Heart left ventricle (tissue), 16 donors: ENCODE measurements around the gene HOXA2. TPM values are rescaled to one million over a fixed set of nuclear protein-coding genes. Genes with fewer than 3 reads are reported as not detected.

Source experiments
- ATAC-seq, 4 donors: fragments of 200-7000 bp; cut with Tn5 transposase; one replicate each; pipeline ENCODE4 v1.9.1; 2020 to 2022; ENCODE audit warnings: moderate library complexity in 4 of 4, mild to moderate bottlenecking in 3 of 4, moderate number of reproducible peaks in 1 of 4
- DNase-seq, 5 donors: peaks; one replicate each; pipeline ENCODE4 v3.0.0-alpha.2; 2020
- H3K27ac ChIP-seq, 12 donors: fragments of 200-600 bp; sonication (generic) in 4 of 12; one replicate each; pipeline versions ENCODE4 v1.5.0 to v1.8.0; 2016 to 2022; ENCODE audit warnings: mild to moderate bottlenecking in 2 of 12
- H3K27me3 ChIP-seq, 9 donors: fragments of 200-600 bp; sonication (generic) in 2 of 9; one replicate each; pipeline versions ENCODE4 v1.5.1 to v1.8.0; 2016 to 2022; ENCODE audit warnings: mild to moderate bottlenecking in 3 of 9
- H3K36me3 ChIP-seq, 9 donors: fragments of 200-600 bp; sonication (generic) in 2 of 9; one replicate each; pipeline versions ENCODE4 v1.5.0 to v1.8.0; 2018 to 2022; ENCODE audit warnings: mild to moderate bottlenecking in 2 of 9
- H3K4me1 ChIP-seq, 12 donors: fragments of 200-600 bp; sonication (generic) in 4 of 12; one replicate each; pipeline versions ENCODE4 v1.5.0 to v1.8.0; 2016 to 2022; ENCODE audit warnings: mild to moderate bottlenecking in 3 of 12
- H3K4me3 ChIP-seq, 12 donors: fragments of 200-600 bp; sonication (generic) in 4 of 12; one replicate each; pipeline versions ENCODE4 v1.5.0 to v1.8.0; 2017 to 2022; ENCODE audit warnings: mild to moderate bottlenecking in 9 of 12, moderate library complexity in 4 of 12
- H3K9me3 ChIP-seq, 12 donors: fragments of 200-600 bp; sonication (generic) in 4 of 12; one replicate each; pipeline versions ENCODE4 v1.5.0 to v1.8.0; 2016 to 2022; ENCODE audit warnings: mild to moderate bottlenecking in 1 of 12
- CTCF ChIP-seq, 12 donors: fragments of 200-600 bp; sonication (generic) in 4 of 12; IDR thresholded peaks; one replicate each; pipeline versions ENCODE4 v1.5.0 to v1.8.0; 2018 to 2022; ENCODE audit warnings: antibody characterized with exemption in 12 of 12, mild to moderate bottlenecking in 5 of 12
- POLR2A ChIP-seq, 2 donors: fragments of 450-650 bp; IDR thresholded peaks; one replicate each; pipeline ENCODE4 v1.6.1; 2017; ENCODE audit warnings: antibody characterized with exemption in 2 of 2, mild to moderate bottlenecking in 2 of 2, moderate library complexity in 2 of 2
- WGBS, 4 donors: extraction: QIAGEN DNeasy Blood & Tissue Kit in 2 of 4; methylation state at CpG; one replicate each; pipeline versions ENCODE4 v1.1.5 to v1.1.7; 2013 to 2018; 5-methylcytosine and 5-hydroxymethylcytosine counted together
- intact Hi-C, 10 donors: fragments of 100-400 bp; cut with DNase I; formaldehyde crosslinking; loops; one replicate each; pipeline versions ENCODE4 v1.11.1 to v1.14.2; 2022
- polyA plus RNA-seq, 2 donors: library from polyadenylated mRNA; stranded (reverse); fragments of 200-250 nt; gene quantifications; one replicate each; pipeline ENCODE4 v1.2.3, GENCODE V29; 2013
- total RNA-seq, 9 donors: library from RNA; depleted of rRNA in 2 of 9; stranded (reverse); fragments of >200 nt in 2 of 9; fragmentation: NEBNext Ultra II Directional in 3 of 9; extraction: Animal tissue kit (Norgen Biotek cat#: 25700) in 3 of 9; gene quantifications; one replicate each; pipeline versions ENCODE4 v1.1.0 to v1.2.4, GENCODE V29; 2016 to 2023
- donor health status: ischemic (EF 13 %, LVEDD 7.1; RV severe dilation, severe dysfunction).
- donor health status: healthy with polysubstance abuse.
- donor health status: DM: no; HTN: yes; CAD: no.
- donor health status: DM: no; HTN: no; CAD: no.
- donor health status: ischemic (EF 25% LVEDD 6.9; RV normal size, moderate dysfunction).
- donor health status: ischemic (EF 25% LVEDD 5.7; RV mildly dilated, moderate dysfunction).
- donor health status: healthy.
- donor health status: DM: yes; HTN: yes; CAD: no.
- donor health status: ischemic (EF 35%, LVEDD 5.7; RV mildly dilated, moderate dysfunction).
- donor health status: nonischemic (EF 11% LVEDD 7.7; RV severe dilation, severe dysfunction).
- donor health status: DM: yes; HTN: yes; CAD: no.
- donor health status: PGD.
- donor health status: ischemic (EF 29% LVEDD 5.4; RV normal size, mild dysfunction).
- donor health status: nonischemic (EF 23%, LVEDD 6.1; RV moderate dilation, normal function).

HOXA2 gene
- total and polyA plus RNA-seq, 11 donors, result 0.03 to 0.57 (median 0.14) TPM; not detected in 8

- intact Hi-C loops, result loop anchor here in 3 of 10 donors (5.0 kb wide), 3 partner anchors 286 to 461 kb away; no protein-coding TSS in a partner anchor
- DNase-seq (peak in 1 of 5 donors; percentile 60), ATAC-seq (peak in 3 of 4 donors; percentile 40 to 73 (median 52))
- peak within 1 kb of the TSS in 3 of 12 donors; percentile 30 to 61 (median 35) for H3K27ac ChIP-seq
- peak within 1 kb of the TSS; percentile 18 to 69 (median 48) for H3K4me3 ChIP-seq
- no peaks in the 10 kb centered on the region for H3K36me3 ChIP-seq
- TF ChIP-seq POLR2A (IDR thresholded peaks at IDR 0.05), result peak in 1 of 2 donors; percentile 74
- peak; percentile 14 to 59 (median 43) for TF ChIP-seq CTCF (IDR thresholded peaks at IDR 0.05)
- H3K9me3 ChIP-seq, result no peaks in the 10 kb centered on the region
- peaks cover 79 to 100% (median 99%) of the 10 kb centered on the region in 9 donors for H3K27me3 ChIP-seq
- H3K4me1 ChIP-seq, result peaks cover 0 to 53% (median 13%) of the 10 kb centered on the region in 12 donors
- WGBS, 4 donors, result 9 to 12% (median 11%) methylated on average over 55 to 86 of the region's 86 CpGs
These were observed 40.8 kb upstream of the HOXA2 start, which contains the start of gene HOXA5 for GRCh38 chr7:27143023-27143949. TSS of gene HOXA5 (minus strand) at chr7:27143681. CDS start at chr7:27143607, 74 bp downstream.

- Histone ChIP-seq H3K27ac (peak overlapping the region in 2 of 12 donors; percentile 35 to 61), H3K4me1 (peaks cover 0 to 46% (median 9%) of the 10 kb centered on the region in 12 donors), H3K27me3 (peaks cover 73 to 100% (median 97%) of the 10 kb centered on the region in 9 donors), H3K36me3 (no peaks in the 10 kb centered on the region), H3K9me3 (no peaks in the 10 kb centered on the region), H3K4me3 (peak overlapping the region; percentile 18 to 69 (median 48))
- WGBS, 4 donors, result 6 to 12% (median 7%) methylated on average over 29 of the region's 29 CpGs
- DNase-seq (no peak), ATAC-seq (no peak)
- TF ChIP-seq CTCF (IDR thresholded peaks at IDR 0.05) (no peak), POLR2A (IDR thresholded peaks at IDR 0.05) (no peak)
- intact Hi-C loops, result loop anchor here in 3 of 10 donors (5.0 kb wide), 3 partner anchors 285 to 460 kb away; no protein-coding TSS in a partner anchor
These were observed 40.1 kb upstream of the HOXA2 start for GRCh38 chr7:27142580-27143022.

- peak overlapping the region in 1 of 12 donors; percentile 61 for H3K27ac ChIP-seq
- 11 to 18% (median 13%) methylated on average over 30 of the region's 30 CpGs for WGBS, 4 donors
- intact Hi-C loops, result loop anchor here in 3 of 10 donors (5.0 kb wide), 3 partner anchors 285 to 460 kb away; no protein-coding TSS in a partner anchor
- H3K4me1 ChIP-seq, result peaks cover 0 to 41% (median 7%) of the 10 kb centered on the region in 12 donors
- no peak for TF ChIP-seq CTCF (IDR thresholded peaks at IDR 0.05)
- TF ChIP-seq POLR2A (IDR thresholded peaks at IDR 0.05), result no peak
- no peaks in the 10 kb centered on the region for H3K36me3 ChIP-seq
- DNase-seq (no peak), ATAC-seq (no peak)
- no peaks in the 10 kb centered on the region for H3K9me3 ChIP-seq
- H3K4me3 ChIP-seq, result peak overlapping the region; percentile 18 to 69 (median 48)
- peaks cover 67 to 100% (median 97%) of the 10 kb centered on the region in 9 donors for H3K27me3 ChIP-seq
These were observed 39.6 kb upstream of the HOXA2 start for GRCh38 chr7:27141923-27142579.
